HG03571 (cell line): ENCODE measurements around the gene RHOG.

Experiments
- ATAC-seq: cut with Tn5 transposase; IDR thresholded peaks from one replicate; pipeline ENCODE4 v1.9.1; 2021; ENCODE audit not compliant: unreplicated experiment

Gene RHOG

DNA sequence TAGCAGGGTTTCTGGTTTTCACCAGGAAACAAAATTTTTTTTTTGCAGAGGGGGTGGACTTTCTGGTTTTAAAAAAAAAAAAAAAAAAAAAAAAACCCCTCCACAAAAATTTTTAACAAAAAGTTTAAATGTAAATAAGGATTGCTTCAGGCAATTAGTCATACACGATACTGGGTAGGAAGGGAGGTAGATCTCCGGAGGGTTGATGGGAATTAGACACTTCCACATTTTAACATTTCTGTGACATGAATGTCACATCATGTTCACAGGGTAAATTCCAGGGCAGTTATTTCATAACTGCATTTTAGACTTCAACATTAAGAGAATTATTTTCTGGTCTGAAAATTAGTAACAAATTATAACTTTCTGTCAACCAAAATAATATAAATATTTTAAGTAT, 59.3 kb downstream of the RHOG start:
- no peak for ATAC-seq
